LNCAP (cell line): ENCODE results near the gene IL6ST.

ENCODE experiments used
- CTCF ChIP-seq: fragments of 450-650 bp; IDR thresholded peaks from 2 replicates; pipeline ENCODE4 v1.5.1; 2017; ENCODE audit warnings: mild to moderate bottlenecking

The IL6ST gene

GRCh38 chr5:55897206-55897894 is 97.4 kb downstream of the IL6ST start:
- TF ChIP-seq CTCF: no peak

GRCh38 chr5:55896663-55897062 is 98.1 kb downstream of the IL6ST start:
- no peak for TF ChIP-seq CTCF

- TF ChIP-seq CTCF: no peak
These were observed 98.5 kb downstream of the IL6ST start for GRCh38 chr5:55896238-55896637.

GRCh38 chr5:55895346-55895745 is 99.4 kb downstream of the IL6ST start:
- TF ChIP-seq CTCF: no peak

- no peak for TF ChIP-seq CTCF
These were observed 100.6 kb downstream of the IL6ST start for GRCh38 chr5:55894135-55894534.

- TF ChIP-seq CTCF: no peak
These were observed 102.3 kb downstream of the IL6ST start for GRCh38 chr5:55892479-55892878.

- no peak for TF ChIP-seq CTCF
These were observed 106.6 kb downstream of the IL6ST start for GRCh38 chr5:55888205-55888604.

- no peak for TF ChIP-seq CTCF
These were observed 109.4 kb downstream of the IL6ST start for GRCh38 chr5:55885359-55885758.
